Common myeloid progenitor, CD34-positive (primary cell): ENCODE data around the gene UFD1.

Experiments used
- CTCF ChIA-PET: fragments of 350-600 bp; sonication (Branson Sonifier 250); formaldehyde crosslinking; loops from one replicate; lab custom pipeline; 2021; ENCODE audit warnings: antibody characterized with exemption; lab: Charles Lee
- POLR2A ChIA-PET: fragments of 350-600 bp; sonication (Branson Sonifier 250); formaldehyde crosslinking; loops from one replicate; lab custom pipeline; 2021; ENCODE audit warnings: antibody characterized with exemption; lab: Charles Lee
- DNase-seq, 3 donors: peaks; one replicate each; pipeline versions ENCODE4 v3.0.0 to v3.0.0-alpha.2; 2013
- H3K27ac ChIP-seq, 2 experiments: 1 replicate in 1 of 2; 2 replicates in 1 of 2; pipeline ENCODE4 v1.7.0; 2013; ENCODE audit warnings: inconsistent platforms in 2 of 2, low read length in 2 of 2, mild to moderate bottlenecking in 2 of 2, low read depth in 1 of 2, moderate library complexity in 1 of 2; ENCODE audit not compliant: severe bottlenecking in 2 of 2, insufficient read depth in 1 of 2, poor library complexity in 1 of 2
- H3K27me3 ChIP-seq, 5 experiments: replicated peaks in 2 of 5; 1 replicate in 3 of 5; 2 replicates in 2 of 5; pipeline versions ENCODE4 v1.6.1 to v1.7.0; 2013; ENCODE audit warnings: low read length in 4 of 5, mild to moderate bottlenecking in 2 of 5, moderate library complexity in 2 of 5, inconsistent platforms in 1 of 5; ENCODE audit not compliant: insufficient read depth in 5 of 5, control insufficient read depth in 4 of 5
- H3K36me3 ChIP-seq, 4 experiments: 1 replicate in 2 of 4; 2 replicates in 2 of 4; pipeline versions ENCODE4 v1.6.1 to v1.7.0; 2013; ENCODE audit warnings: low read length in 3 of 4, control low read depth in 1 of 4, mild to moderate bottlenecking in 1 of 4; ENCODE audit not compliant: control insufficient read depth in 4 of 4, insufficient read depth in 4 of 4
- H3K4me1 ChIP-seq, 4 experiments: 1 replicate in 3 of 4; 2 replicates in 1 of 4; pipeline versions ENCODE4 v1.6.1 to v1.7.1; 2013; ENCODE audit warnings: low read length in 3 of 4, mild to moderate bottlenecking in 3 of 4, control low read depth in 1 of 4, inconsistent platforms in 1 of 4, moderate library complexity in 1 of 4; ENCODE audit not compliant: control insufficient read depth in 4 of 4, insufficient read depth in 4 of 4; ENCODE audit errors: control extremely low read depth in 1 of 4
- H3K4me3 ChIP-seq, 7 experiments: 1 replicate in 4 of 7; 2 replicates in 3 of 7; pipeline versions ENCODE4 v1.5.1 to v1.7.0; 2013; ENCODE audit warnings: mild to moderate bottlenecking in 7 of 7, low read length in 6 of 7, moderate library complexity in 6 of 7, inconsistent platforms in 2 of 7, low read depth in 2 of 7, control low read depth in 1 of 7; ENCODE audit not compliant: insufficient read depth in 4 of 7, control insufficient read depth in 1 of 7; ENCODE audit errors: extremely low read depth in 1 of 7
- H3K9me3 ChIP-seq, 5 experiments: 1 replicate in 4 of 5; 2 replicates in 1 of 5; pipeline versions ENCODE4 v1.6.1 to v1.7.1; 2013; ENCODE audit warnings: low read length in 4 of 5, mild to moderate bottlenecking in 2 of 5, inconsistent platforms in 1 of 5, low read depth in 1 of 5, moderate library complexity in 1 of 5; ENCODE audit not compliant: control insufficient read depth in 4 of 5, insufficient read depth in 2 of 5; ENCODE audit errors: control extremely low read depth in 1 of 5
- WGBS: methylation state at CpG from one replicate; pipeline ENCODE4 v1.1.5; 2013; ENCODE audit not compliant: insufficient coverage; 5-methylcytosine and 5-hydroxymethylcytosine counted together

Gene UFD1

DNA sequence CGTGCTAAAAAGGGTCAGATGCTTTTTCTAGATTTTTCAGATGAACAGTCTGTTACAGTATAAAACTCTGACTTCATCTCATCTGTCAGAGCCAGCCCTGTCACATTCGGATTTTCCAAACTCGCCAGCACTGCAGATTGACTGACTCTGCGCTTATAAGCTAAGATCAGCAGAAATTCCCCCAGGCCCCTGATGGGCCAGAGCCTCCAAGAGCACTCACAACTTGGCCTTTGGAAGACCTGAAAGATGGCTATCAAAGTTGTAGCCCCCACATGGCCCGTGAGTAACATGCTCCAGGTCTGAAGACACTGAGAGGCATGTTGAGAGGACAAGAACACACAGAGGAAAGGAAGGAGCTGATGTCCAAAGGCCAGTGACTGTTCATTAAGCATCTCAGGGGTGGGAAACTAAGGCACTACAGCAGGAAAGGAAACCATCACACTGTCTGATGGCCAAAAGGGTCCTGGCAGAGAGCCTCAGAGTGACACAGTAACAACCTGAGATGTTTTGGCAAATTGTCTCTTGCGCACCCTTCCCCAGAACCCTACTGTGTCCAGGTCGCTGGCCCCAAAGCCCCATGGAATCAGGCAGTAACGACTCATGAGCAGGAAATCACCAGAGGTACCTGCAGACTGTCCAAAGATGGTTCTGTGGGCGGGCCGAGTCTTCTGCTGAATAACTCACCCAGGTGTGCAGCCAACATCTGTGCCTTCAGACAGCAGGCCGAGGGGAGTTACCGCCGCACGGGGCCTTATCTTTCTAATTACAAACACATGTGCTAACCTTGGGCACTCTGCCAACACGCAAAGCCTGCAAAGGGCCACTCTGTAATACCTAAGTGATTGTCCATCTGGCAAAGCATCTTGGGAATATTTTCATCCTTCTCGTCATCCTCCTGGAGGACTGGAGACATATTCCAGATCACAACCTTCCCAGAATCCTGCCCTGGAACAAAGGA, 71.1 kb downstream of the UFD1 start:
- 98% methylated on average over 11 of the region's 16 CpGs for WGBS
- POLR2A ChIA-PET: no interaction called here

DNA sequence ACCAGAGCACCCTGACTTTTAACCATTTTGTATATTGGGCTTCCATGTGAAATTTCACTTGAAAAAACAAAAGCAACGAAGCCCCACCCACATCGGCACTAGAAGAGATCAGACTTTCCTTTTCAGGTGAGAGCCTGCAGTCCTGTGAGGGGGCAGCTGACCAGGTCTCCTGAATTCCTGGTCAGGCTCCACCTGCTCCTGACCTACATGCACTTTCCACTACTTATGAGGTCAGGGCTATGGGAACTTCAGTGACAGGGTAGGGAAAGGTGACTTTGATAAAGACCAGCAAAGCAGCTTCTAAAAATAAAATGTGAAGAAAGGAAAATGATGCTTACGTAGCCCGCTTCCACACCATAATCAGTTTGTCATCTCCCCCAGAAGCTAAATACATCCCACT, 72.1 kb downstream of the UFD1 start:
- WGBS: 100% methylated on average over 2 of the region's 4 CpGs
- DNase-seq: no peak
- H3K9me3 ChIP-seq: no peaks in the 10 kb centered on the region
- ChIA-PET POLR2A (interaction anchor here (0.5 kb wide), 1 partner anchor 201 kb away, joined by 6 read pairs; no protein-coding TSS in a partner anchor), CTCF (no interaction called here)
- no peak overlapping the region for H3K27ac ChIP-seq
- H3K4me1 ChIP-seq: no peaks in the 10 kb centered on the region
- H3K27me3 ChIP-seq: no peaks in the 10 kb centered on the region
- H3K36me3 ChIP-seq: peaks cover 18 to 70% (median 47%) of the 10 kb centered on the region in 4 experiments
- H3K4me3 ChIP-seq: no peak overlapping the region

More for the DNA sequence above, 71.1 kb downstream of the UFD1 start:
- CTCF ChIA-PET: no interaction called here
- H3K9me3 ChIP-seq: no peaks in the 10 kb centered on the region
- DNase-seq: no peak
- H3K27ac ChIP-seq: no peak overlapping the region
- no peak overlapping the region for H3K4me3 ChIP-seq
- H3K27me3 ChIP-seq: no peaks in the 10 kb centered on the region
- peaks cover 17 to 67% (median 47%) of the 10 kb centered on the region in 4 experiments for H3K36me3 ChIP-seq
- H3K4me1 ChIP-seq: no peaks in the 10 kb centered on the region

DNA sequence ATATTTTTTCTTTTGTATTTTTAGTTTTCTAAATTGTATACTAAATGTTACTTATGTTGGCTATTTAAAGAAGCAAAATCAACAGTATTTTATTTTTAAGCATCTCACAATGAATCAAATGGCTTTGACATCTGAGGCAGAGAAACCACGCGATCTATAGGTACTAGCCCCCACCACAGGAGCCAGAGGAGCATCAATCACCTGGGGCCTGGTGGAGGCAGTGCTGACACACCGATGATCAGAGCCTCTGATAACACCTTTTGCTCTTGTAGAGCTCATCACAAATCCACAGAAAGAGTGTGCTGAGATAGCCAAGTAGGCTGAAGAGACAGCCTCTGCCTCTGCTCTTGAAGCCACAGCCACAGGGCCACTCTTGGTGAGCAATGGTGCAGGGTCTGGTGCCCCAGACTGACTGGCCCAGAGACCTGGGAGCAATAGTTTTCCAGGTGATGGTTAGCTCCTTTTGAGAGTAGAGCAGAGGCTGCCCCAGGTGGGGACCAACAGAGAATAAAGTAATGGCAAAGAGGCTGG, 72.6 kb downstream of the UFD1 start:
- Histone ChIP-seq H3K4me3 (no peak overlapping the region), H3K27me3 (no peaks in the 10 kb centered on the region), H3K9me3 (no peaks in the 10 kb centered on the region), H3K4me1 (no peaks in the 10 kb centered on the region), H3K27ac (no peak overlapping the region), H3K36me3 (peaks cover 18 to 71% (median 50%) of the 10 kb centered on the region in 4 experiments)
- ChIA-PET POLR2A (interaction anchor here (0.5 kb wide), 1 partner anchor 201 kb away, joined by 6 read pairs; no protein-coding TSS in a partner anchor), CTCF (interaction anchor here (1.4 kb wide), 1 partner anchor 8 kb away, joined by 3 read pairs; no protein-coding TSS in a partner anchor)
- 90% methylated on average over 3 of the region's 3 CpGs for WGBS
- no peak for DNase-seq

DNA sequence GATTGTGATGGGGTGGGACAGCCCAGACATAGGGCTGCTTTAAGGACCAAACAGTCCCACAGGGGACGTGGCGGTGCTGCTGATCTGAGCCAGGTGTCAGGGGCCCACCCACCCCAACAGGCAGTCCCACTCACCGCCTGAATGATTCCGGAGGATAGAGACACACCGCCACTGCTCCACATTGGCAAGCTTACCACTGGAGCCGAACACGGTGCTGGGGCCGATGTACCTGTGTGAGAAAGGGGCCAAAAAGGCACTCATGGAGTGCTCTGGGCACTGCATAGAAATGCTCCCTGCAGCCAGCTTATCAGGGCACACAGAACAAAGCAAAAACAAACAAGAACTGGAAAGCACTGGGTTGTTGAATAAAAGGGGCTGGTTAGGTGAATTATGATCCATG, 73.3 kb downstream of the UFD1 start:
- WGBS: 97% methylated on average over 8 of the region's 8 CpGs
- ChIA-PET CTCF (interaction anchor here (1.0 to 1.4 kb wide), 2 partner anchors 9 to 12 kb away, joined by 3 read pairs; no protein-coding TSS in a partner anchor), POLR2A (no interaction called here)
- no peak overlapping the region for H3K4me3 ChIP-seq
- no peak for DNase-seq
- H3K4me1 ChIP-seq: no peaks in the 10 kb centered on the region
- no peaks in the 10 kb centered on the region for H3K27me3 ChIP-seq
- peaks cover 18 to 72% (median 51%) of the 10 kb centered on the region in 4 experiments for H3K36me3 ChIP-seq
- no peaks in the 10 kb centered on the region for H3K9me3 ChIP-seq
- H3K27ac ChIP-seq: no peak overlapping the region

DNA sequence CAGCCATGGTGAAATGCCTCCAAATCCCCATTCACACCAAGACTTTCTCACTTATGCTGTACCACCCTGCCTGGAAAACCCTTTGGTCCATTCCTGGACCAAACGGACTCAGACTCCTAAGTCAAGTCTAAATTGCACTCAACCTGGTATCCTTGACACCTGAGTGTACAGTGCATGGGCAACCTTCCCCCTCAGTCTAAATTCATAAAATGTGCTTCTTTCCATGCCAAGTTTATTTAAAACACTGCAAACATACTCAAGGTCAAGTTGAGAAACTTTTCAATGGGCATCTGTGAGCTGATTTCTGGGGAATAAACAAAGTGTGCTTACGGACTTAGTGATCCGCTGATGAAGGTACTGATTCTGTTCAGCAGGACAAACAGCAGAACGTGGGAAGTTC, 73.9 kb downstream of the UFD1 start:
- no peaks in the 10 kb centered on the region for H3K27me3 ChIP-seq
- no peak for DNase-seq
- ChIA-PET CTCF (interaction anchor here (1.0 to 2.0 kb wide), 3 partner anchors 9 to 22 kb away, joined by 3 to 5 read pairs (median 3); no protein-coding TSS in a partner anchor), POLR2A (no interaction called here)
- H3K27ac ChIP-seq: no peak overlapping the region
- H3K4me1 ChIP-seq: no peaks in the 10 kb centered on the region
- H3K9me3 ChIP-seq: no peaks in the 10 kb centered on the region
- 100% methylated on average over 1 of the region's 4 CpGs for WGBS
- no peak overlapping the region for H3K4me3 ChIP-seq
- peaks cover 20 to 73% (median 54%) of the 10 kb centered on the region in 4 experiments for H3K36me3 ChIP-seq

DNA sequence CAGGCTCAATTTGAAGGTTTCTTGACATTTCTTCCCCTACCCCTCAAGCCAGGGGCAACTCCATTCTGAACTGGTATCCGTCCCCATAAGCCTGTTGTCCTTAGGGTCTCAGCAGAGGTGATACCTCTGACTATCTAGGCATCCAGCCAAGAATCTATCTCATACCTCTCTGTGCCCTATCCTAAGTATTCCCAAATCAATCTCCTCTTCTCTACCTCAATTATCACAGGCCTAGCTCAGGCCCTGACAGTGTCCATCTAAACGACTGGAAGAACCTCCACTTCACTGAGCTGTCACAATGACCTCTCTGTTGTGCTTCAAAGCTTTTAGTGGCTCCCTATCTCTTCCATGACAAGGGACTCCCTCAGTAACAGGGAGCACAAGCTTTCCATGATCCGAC, 74.3 kb downstream of the UFD1 start:
- DNase-seq: no peak
- 98% methylated on average over 3 of the region's 3 CpGs for WGBS
- H3K27me3 ChIP-seq: no peaks in the 10 kb centered on the region
- H3K4me1 ChIP-seq: no peaks in the 10 kb centered on the region
- ChIA-PET POLR2A (no interaction called here), CTCF (interaction anchor here (1.0 to 2.0 kb wide), 2 partner anchors 11 to 22 kb away, joined by 3 to 5 read pairs; no protein-coding TSS in a partner anchor)
- peaks cover 20 to 70% (median 52%) of the 10 kb centered on the region in 4 experiments for H3K36me3 ChIP-seq
- no peak overlapping the region for H3K27ac ChIP-seq
- no peak overlapping the region for H3K4me3 ChIP-seq
- H3K9me3 ChIP-seq: no peaks in the 10 kb centered on the region
